GM12874 (cell line): ENCODE data around the gene CDKN1A.

Experiments
- TF ChIP-seq, protein P1 (sequence below): IDR thresholded peaks from 2 replicates; pipeline ENCODE4 v1.5.1; 2011; ENCODE audit warnings: low read depth, mild to moderate bottlenecking, control low read depth, low read length, moderate library complexity; ENCODE audit not compliant: insufficient read depth

Gene CDKN1A

GRCh38 chr6:36649701-36650484 lies 28.6 kb upstream of the CDKN1A start:
- TF ChIP-seq, protein P1, sequence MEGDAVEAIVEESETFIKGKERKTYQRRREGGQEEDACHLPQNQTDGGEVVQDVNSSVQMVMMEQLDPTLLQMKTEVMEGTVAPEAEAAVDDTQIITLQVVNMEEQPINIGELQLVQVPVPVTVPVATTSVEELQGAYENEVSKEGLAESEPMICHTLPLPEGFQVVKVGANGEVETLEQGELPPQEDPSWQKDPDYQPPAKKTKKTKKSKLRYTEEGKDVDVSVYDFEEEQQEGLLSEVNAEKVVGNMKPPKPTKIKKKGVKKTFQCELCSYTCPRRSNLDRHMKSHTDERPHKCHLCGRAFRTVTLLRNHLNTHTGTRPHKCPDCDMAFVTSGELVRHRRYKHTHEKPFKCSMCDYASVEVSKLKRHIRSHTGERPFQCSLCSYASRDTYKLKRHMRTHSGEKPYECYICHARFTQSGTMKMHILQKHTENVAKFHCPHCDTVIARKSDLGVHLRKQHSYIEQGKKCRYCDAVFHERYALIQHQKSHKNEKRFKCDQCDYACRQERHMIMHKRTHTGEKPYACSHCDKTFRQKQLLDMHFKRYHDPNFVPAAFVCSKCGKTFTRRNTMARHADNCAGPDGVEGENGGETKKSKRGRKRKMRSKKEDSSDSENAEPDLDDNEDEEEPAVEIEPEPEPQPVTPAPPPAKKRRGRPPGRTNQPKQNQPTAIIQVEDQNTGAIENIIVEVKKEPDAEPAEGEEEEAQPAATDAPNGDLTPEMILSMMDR: no peak

DNA sequence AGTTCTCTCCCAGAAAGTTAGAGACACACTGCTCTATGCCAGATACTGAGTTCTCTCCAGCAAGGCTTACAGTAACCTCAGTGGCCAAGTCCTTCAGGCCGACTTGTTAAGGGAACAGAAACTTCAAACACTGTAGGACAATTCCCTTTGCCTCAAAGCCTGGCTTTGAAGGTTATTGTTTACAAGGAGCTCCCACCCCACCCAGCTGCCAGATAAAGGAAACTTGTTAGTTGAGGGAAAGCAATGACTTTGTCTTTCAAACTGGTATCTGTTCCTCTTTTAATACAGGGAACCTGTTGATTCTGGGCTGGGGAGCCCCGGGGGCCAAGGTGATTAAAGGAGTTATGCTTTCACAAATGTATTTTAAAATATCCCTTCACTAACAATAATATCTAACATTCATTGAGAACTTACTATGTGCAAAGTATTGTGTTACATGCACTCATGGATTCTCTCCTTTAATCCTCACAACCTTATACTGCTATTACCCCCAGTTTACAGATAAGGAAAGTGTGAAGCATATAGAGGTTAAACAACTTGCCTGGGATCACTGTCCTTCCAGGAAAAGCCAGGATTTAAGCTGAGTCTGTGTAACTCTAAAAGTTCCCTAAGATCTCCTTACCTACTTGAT lies 27.6 kb upstream of the CDKN1A start:
- TF ChIP-seq, protein P1: no peak

DNA sequence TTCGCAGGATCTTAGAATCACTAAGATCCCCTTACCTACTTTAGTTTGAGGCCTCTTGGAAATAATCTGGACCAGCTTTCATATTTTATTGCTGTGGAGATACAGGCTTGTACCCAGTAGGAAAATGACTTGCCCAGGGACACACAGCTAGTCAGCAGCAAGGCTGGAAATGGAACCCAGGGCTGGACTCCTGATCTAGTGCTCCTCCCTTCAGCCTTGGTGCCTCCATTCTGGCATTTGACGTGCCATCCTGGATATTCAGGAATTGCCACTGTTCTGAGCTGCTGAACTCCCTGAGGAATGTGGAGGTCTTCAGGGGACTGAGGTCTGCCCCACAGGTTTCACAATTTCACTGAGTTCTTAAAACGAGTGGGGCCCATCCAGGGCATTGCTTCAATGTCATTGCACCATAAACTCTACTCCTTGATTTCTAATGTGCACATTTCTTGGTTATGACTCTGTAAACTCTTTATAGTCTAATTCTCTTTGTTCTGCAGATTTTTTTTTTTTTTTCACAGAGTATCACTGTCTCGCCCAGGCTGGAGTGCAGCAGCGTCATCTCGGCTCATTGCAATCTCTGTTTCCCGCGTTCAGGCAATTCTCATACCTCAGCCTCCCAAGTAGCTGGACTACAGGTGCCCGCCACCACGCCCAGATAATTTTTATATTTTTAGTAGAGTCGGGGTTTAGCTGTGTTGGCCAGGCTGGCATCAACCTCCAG lies 26.7 kb upstream of the CDKN1A start:
- TF ChIP-seq, protein P1: no peak

DNA sequence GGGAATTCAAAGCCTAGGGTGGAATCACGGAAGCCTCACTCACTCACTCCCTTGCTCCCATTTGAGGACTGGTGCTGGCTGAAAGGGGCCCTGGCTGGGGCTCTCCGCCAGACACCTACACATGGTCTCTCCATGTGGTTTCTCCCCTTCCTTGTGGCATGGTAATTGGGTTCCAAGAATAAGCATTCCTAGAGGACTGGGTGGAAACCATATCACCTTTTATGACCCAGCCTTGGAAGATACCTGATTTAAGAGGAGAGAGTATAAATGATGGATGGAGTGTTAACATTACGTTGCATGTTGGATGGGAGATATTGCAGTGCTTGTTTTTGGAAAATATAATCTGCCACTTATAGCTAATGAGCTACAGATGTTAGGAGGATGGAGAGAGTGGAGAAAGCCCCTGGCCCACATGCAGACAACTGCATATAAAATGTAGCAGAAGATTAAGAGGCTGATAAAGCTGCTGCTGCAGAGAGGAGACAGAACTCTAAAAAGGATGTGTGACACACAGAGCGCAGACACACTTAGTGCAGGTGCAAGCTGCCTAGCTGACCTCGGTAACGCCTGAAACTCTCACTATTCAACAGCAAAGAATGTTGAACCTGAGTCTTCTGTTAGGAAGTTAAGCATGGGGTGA lies 23.3 kb upstream of the CDKN1A start:
- TF ChIP-seq, protein P1: no peak

DNA sequence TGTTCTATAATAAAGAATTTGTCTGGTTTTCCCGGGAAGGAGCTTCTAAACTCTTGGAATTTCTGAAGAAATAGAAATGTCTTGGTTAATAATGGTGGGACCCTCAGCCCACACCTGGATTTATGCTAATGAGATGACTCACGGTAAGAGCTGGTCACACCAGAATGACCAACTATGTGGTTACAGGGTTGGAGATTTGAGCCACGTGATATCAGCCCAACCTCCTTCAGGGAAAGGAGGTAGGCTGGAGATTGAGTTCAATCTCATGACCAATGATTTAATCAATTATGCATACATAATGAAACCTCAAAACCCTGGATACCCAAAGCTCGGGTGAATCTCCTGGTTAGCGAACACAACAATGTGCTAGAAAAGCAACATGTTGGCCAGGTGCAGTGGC lies 22.1 kb upstream of the CDKN1A start:
- TF ChIP-seq, protein P1: no peak

DNA sequence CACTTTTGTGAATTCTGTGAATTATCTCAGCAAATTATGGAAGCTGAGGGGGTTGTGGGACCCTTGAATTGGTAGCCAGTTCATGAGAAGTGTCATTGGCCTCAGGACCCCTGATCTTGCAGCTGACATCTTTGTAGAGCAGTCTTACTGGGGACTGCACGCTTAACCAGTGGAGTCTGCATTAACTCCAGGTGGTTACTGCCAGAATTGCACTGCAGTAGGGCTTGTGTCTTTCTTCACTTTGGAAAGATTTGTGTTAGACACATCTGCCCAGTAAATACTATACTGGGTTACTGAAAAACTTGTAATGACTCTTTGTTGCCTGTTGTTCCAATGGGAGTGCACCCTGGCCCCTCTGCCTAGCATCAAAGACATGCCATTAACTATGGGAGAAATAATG lies 21.2 kb upstream of the CDKN1A start:
- TF ChIP-seq, protein P1: no peak

DNA sequence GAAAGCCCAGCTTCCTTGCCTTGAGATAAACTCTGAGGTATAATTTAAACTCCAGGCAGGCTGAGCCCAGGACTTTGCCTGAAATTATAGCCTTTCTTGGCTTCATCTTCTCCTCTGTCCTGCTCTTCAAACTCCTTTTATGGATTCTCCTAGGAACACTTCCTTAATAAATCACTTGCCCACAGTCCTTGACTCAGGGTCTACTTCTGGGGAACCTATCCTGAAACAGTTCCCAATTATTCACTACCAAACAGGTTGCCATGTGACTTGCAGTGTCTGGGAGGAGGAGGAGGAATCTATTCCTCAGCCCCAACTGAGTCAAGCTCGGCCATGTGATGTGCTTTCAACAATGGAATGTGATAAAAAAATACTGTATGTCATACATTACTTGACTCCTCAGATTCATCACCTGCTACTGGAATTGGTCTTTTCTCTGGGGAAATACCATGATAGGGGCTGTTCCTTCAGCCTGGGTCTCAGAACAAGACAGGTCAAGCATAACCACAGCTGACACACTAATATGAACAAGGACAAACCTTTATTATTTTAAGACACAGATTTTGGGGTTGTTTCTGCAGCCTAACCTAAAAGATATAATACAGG lies 20.5 kb upstream of the CDKN1A start:
- TF ChIP-seq, protein P1: no peak
